Stimulated activated CD4-positive, alpha-beta T cell treated with anti-CD3 and anti-CD28 coated beads, Interleukin-2, amount 100 ng/mL, for 48 hours (primary cell): Measurements from ENCODE around the gene GOSR2.
"Not testable (repeated sequence)": the region's sequence is repeated elsewhere in the genome, so short reads cannot be mapped to it uniquely, and the experiment has no call there.

Experiments used
- DNase-seq, 2 donors: peaks; one replicate each; pipeline ENCODE4 v3.0.0-alpha.2; 2020

Gene GOSR2

DNA sequence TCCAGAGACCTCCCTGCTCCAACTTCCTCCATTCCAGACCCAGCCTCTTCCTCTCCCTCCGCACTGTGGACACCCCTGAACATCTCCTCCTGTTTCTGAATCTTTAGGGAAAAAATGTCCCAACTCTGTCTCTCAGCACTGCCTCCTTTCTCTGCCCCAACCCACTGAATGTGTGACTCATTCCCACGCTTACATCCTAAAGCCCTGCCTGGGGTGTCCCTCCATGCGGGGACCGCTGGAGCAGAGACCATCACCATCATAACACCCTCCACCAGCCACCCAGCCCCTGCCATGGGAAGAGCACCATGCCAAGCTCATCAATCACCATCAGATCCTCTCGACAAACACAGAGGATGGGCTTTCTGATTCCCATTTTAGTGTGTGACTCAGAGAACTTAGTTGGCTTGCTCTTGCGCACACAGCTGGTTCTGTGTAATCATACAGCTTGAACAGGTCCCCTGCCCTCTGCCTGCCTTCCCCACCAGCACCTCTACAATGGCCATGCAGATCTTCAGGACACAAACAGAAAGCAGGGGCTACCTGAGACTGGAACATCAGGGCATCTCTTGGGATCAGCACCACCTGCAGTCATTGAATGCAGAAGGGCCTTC lies 45.4 kb downstream of the GOSR2 start:
- no peak for DNase-seq

DNA sequence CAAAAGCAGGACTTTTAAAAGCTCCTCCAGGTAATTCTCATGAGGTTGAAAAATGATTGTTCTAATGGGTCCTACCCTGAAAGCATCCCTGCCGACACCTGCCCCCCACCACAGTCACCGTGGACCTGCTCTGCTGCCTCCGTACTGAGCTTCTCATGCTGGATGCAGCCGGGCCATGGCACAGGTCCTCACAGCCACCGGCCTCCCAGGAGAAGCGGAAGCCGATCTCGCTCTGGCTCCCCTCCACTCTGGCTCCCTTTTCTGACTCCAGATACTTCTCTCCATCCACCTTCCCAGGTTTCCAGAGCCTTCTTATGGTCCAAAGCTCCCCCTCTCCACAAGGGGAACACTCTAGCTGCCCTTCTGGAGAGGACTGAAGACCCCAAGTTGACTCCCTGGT lies 45.9 kb downstream of the GOSR2 start:
- DNase-seq, result no peak

DNA sequence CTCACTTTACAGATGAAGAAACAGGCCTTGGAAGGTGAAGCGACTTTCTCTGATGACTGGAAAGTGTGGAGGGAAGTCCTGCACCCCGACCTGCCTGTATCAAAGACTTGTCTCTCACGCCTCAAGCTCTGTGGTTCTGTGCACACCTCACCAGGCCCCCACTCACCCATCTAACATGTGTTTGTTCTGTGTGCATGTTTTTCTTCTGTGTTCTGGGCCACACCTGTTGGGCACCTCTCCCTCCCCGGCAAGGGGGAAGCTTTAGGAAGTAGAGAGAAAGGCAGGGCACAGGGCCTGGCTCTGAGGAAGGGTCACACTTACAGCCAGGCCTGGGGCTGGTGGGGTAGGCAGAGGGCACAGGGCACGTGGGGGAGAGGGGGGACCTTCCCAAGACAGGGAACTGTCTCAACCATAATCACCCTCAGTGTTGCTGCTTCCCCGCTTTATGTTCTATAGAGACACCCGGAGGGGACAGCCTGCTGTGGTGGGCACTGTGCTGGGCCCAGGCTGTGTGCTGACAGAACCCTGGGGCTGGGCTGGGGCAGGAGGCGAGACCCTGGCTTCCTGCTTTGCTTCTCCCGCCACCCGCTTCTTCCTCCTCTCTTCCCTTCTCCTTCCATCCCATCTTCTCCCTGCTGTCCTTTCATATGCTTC lies 48.8 kb downstream of the GOSR2 start:
- no peak for DNase-seq

DNA sequence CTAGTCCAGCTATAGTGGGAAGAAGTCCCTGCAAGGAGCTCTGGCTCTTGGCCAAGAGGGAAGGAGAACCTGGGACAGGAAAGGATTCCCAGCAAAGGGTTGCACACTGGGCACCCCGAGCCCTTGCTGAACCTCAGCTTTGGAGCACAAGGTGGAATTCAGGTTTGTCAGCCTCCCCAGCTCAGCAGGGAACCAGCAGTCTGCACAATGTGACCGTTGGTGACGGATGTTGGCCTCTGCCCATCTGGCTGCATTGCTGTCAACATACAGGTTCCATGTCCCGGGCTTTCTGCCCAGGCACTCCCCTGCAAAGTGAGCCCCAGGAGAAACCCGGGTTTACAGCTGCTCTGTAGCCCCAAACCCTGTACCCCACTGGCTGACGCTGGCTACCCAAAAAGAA lies 49.4 kb downstream of the GOSR2 start:
- DNase-seq, result no peak

DNA sequence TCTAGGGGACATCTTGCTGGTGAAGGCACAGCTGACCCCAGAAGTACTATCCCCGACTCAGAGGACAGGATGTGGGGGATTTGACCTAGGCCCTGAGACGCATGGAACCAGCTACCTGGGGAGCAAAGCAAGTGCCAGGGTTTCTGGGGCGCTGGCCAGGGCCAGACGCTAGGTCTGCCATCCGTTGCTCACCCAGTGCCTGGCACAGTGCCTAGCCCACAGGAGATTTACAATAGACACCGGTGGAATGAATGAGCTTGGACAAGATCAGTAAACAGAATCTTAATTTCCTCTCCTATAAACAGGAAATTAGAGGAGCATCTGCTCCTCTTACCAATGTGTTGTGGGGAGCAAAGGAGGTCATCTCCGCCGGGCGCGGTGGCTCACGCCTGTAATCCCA lies 51.1 kb downstream of the GOSR2 start:
- DNase-seq, result no peak

DNA sequence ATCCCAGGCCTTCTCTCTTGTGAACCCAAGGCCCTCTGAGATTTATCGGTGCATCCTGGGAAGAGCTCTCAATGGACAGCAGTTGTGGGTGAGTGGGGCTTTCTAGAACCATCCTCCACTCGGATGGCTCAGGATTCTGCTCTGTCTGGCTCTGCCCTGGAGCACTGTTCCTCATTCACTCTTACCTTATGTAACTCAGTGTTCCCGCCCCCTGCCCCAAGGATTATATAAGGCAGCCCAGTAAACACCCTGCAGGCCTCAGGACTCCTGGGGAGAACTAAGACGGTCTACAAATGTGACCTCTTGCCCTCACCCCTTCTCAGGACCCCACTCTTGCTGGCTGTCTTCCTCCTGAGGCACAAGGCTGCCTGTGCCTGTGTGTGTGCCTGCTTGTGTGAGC lies 52.3 kb downstream of the GOSR2 start:
- no peak for DNase-seq

DNA sequence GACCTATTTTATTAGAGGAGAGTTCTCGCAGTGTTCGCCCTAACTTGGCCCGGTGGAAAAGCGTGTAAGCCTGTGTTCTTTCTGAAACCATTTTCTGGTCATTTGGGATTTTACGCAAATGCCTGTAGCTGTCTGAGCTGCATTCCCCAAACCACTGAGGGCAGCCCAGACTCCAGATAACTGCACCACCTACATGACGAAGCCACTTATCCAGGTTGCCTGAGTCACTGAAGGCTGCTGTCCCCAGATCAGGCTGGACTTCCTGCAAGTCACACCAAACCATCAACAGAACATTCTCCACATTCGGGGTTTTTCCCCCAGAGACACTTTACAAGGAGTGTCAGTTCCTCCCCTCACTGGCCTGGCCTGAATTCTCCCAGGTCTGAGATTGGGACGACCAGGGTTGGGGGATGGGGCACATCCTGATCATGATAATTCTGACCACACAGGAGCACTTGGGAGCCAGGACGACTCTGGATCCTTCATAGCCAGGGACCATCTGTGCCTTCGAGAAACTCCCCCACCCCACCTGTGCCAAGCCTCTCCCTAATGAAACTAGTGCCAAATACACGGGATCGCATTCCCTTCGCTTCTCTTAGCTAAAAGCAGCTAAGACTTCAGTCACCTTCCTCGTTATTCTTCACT lies 53.8 kb downstream of the GOSR2 start:
- DNase-seq, result no peak

DNA sequence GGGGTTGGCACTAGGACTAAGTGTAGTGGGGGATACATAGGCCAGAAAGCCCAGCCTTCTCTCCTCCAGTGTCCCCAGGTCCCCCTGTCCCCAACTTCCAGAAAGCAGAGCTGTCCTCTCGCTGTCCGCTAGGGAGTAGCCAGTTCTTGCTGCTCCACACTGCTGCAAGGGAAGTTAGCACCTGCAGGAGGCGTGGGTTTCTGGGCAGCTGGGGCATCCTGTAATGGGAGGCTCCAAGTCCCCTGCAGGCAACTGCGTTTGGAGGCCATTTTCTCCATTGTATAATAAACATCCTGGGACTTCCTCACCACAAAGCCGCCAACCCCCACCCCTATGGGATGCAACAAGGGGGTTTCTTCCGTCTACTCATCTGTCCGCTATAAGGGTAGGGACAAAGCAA lies 54.4 kb downstream of the GOSR2 start:
- no peak for DNase-seq

DNA sequence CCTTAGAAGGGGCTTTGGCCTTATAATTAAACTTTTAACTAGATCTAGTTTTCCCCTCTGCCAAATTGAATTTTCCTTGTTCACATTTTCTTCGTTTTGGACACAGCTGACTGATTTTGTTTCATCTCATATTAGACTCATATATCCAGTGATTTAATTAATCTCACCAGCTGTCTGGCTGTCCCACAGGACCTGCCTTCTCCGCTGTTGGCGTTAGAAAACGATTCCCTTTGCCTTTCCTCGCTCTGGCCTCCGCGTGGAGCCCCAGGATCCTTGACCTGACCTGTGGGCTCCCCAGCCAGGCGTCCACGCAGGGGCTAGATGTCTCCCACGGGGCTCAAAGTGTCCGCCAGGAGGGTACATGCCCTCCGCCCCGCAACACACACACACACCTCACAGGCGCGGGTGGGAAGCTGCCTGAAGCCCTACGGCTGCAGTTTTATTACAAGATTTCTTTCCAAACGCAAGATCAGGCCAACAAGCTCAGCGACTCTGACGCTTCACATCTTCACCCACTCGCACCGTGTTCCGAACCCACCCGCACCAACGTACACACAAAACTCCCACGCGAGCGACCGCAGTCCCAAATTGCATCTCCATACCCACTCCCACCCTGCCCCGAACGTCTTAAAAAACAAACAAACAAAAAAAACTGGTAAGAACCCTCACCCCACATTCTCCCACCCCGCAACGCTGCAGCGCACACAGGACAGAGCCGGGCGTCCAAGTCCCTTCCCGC lies 55.0 kb downstream of the GOSR2 start:
- DNase-seq, result no peak

DNA sequence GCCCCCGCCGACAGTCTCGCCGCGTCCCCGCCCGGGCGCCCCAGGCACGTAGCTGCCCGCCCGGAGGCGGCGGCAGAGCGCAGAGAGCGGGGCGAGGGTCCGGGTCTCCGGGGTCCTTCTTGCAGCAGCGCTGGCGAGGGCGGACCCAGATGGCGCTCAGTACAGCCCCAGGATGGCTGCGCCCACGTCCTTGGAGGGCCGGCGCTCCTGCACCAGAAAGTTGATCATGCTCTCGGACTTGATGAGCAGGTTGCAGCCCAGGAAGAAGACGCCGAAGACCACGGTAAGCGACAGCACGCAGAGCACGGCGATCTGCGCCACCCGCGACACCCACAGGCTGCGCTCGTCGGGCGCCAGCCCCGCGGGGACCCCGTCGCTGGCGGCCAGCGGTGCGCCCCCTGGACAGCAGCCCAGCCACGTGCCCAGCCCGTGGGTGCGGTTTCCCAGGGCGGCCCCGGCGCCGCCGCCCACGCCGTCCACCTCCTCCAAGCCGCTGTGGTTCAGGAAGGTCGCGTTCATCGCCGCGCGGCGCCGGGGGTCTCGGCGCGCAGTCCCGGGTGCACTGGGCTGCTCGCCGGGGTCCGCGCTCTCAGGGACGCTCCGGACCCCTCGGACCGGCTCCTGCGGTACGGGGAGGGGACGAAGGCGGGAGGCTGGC lies 55.7 kb downstream of the GOSR2 start:
- no peak for DNase-seq

DNA sequence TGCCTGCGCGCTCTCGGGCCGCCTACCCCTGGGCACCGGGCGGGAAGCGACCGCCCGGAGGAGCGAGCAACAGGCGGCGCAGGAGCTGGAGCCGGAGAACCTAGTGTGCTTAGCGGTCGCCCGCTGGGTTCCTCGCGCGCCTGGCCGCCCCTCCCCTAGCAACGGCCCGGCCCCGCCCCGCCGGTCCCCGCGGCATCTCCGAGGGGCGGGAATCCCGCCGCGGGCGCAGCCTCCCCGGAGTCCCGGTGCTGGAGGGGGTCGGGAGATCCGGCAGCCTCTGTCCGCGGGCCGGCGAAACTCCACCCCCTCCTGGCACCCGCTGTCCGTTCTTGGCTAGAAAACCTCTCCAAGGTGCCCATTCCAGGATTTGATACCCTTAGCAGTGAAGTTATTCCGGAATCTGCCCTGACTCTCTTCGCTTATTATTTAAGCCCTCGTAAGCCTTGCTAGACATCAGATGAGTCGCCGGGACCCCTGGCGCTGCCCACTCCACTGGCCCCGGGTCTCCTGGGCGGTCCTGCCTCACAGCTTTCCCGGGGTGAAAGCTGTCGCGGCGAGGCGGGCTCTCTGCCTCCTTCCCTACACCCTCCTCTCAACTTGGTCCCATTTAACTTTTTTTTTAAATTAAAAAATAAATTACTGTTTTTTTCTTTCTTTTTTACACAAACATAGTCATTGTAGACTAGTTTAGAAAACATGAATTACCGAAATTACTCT lies 56.3 kb downstream of the GOSR2 start, which contains the start of gene RPRML:
RPRML (minus strand) TSS at position 107 of the 717 bp plus-strand sequence. CDS start 246 bp downstream, outside the sequence.
- DNase-seq, result peak; percentile 13 to 24

DNA sequence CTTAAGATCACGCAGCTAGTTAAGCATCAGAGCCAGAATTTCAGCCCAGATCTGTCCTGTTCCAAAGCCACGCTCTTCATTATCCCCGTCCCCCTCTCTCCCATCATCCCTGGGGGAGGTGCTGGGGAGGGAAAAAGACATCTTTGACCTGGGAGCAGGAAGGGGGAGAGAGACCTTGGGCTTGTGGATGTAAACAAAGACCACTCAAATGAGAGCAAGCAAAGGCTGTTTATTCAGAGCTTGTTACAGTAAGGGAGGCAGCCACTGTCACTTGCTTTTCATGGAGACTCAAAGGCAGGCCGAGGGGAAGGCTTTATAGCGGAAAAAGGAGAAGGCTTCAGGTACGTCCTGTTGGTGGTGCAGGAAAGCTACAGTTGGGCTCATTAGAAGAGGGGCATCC lies 59.6 kb downstream of the GOSR2 start:
- no peak for DNase-seq

DNA sequence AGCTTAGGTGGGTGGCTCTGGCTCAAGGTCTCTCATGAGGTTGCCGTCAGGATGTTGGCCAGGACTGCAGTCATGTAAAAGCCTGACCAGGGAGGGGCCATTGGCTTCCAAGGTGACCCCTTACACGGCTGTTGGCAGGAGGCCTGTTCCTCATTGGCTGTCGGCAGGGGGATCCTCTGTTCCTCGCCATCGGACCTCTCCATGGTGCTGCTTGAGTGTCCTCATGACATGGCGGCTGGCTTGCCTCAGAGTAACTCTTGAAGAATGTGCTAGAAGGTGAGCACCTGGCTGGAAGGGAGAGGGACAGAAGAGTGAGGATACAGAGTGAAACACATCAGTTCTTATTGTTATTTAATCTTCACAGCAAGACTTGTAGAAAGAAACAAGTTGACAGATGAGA lies 60.8 kb downstream of the GOSR2 start:
- DNase-seq, result no peak

DNA sequence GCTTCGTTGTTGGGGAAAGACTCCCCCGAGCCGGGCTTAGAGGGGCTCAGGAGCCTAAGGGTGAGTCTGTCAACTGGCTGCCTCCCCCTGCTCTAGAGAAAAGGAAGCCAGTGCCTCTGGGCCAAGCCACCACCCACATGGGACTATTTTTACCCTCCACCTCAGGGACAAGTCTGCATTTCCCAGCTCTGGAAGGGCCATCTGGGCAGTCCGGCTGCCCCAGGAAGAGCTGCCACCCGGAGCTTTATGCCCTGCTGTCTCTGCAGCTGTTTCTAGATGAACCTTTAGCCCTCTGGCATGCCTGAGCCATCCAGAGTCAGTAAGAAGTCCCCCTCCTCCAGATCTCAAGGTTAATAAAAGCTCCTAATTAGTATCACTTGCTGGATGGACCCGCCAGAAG lies 61.4 kb downstream of the GOSR2 start:
- no peak for DNase-seq

DNA sequence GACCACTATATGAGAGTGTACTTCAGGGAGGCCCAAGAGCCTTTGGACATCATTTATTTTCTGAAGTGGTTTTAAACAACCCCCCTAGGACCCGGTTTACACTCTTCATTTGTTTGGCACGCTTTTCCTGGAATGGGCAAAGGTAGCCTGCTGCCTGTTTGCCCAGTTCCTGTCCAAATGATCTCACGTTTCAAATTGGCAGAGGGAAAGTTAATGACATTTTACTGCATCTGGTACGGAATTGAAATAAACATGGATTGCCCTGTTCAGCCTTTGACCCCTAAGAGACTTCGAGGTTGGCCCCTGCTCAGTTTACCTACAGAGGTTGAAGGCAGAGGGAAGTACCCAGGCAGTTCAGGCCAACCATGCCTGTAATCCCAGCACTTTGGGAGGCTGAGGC lies 61.9 kb downstream of the GOSR2 start:
- no peak for DNase-seq

DNA sequence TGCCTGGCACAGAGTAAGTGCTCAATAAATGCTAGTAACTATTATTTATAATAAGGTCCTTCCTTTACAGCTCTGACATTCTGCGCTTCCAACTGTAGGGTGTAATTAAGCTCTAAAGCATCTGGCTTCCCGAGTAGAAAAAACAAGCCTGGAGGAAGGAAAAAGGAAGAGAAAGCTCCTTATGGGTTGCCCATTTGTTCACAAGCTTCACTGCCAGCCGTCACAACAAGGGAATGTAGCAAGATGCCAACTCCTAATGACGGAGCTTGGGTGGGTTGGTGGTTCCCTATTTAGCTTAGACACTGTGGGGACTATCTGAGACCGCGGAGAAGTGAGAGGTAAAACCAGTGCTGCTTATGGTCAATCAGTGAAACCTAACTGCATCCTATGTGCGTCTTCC lies 63.4 kb downstream of the GOSR2 start:
- no peak for DNase-seq

DNA sequence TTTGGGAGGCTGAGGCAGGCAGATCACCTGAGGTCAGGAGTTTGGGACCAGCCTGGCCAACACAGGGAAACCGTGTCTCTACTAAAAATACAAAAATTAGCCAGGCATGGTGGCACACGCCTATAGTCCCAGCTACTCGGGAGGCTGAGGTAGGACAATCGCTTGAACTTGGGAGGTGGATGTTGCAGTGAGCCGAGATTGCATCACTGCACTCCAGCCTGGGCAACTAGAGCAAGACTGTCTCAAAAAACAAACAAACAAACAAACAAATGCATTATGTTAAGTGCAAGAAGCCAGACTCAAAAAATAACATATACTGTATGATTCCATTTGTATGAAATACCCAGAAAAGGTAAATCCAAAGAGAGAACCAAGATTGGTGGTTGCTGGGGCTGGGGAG lies 65.0 kb downstream of the GOSR2 start:
- DNase-seq, result not testable (repeated sequence)

DNA sequence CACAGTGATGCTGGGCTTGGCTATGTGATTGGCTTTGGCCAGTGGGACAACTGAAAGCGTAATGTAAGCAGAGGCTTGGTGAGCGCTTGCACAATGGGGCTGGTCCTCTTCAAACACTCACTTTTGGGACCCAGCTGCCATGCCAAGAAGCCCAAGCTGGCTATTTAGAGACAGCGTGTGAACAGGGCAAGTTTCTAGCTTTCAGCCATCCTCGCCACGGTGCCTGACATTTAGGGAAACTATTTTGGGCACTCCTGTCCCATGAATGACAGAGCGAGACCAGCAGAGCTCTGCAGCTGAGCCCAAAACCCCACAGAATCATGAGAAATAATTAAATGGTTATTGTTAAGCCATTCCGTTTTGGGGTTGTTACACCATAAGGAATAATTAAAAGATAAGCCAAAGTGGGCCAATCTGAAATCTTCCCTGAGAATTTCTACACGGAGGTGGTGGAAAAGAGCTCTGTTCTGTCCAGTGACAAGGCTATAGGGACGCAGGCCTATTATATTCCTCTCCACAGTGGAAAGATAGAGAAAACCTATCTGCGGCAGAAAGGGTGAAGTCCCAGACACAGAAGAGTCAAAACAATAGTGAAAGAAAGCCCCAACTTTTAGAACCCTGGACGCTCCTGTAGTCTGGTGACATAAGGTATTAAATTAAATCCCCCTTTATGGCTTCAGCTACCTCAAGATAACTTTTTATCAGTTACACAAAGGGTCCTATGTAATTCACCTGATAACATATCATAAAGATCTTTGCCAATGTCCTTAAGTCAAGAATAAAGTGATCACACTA lies 66.9 kb downstream of the GOSR2 start:
- no peak for DNase-seq

DNA sequence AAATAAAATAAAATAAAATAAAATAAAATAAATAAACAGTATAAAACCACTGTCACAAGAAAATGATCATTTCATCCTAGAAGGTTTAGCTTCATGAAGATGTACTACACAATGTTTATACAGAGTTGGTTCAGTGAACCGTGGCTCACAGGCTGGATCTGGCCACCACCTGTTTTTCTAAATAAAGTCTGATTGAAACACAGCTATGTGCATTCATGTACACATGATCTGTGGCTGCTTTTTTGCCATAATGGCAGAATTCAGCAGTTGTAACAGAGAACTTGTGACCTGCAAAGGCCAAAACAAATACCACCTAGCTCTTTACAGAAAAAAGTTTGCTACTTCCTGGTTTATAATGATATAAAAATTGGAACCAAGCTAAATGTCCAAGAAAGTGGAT lies 68.7 kb downstream of the GOSR2 start:
- no peak for DNase-seq
